K562 (cell line): ENCODE results near the gene PQBP1. TPM values are rescaled to one million over a fixed set of nuclear protein-coding genes. Genes with fewer than 3 reads are reported as not detected.

ENCODE experiments used
- ATAC-seq: fragments of 200-7000 bp; cut with Tn5 transposase; 3 replicates; pipeline ENCODE4 v1.9.1; 2020; ENCODE audit warnings: moderate library complexity
- BruUV-seq: library from RNA; stranded (reverse); fragments of 400-500 nt; replicated peaks from 2 replicates; lab custom pipeline; 2021; lab: Mats Ljungman, UMichigan
- CTCF ChIA-PET: fragments of 300-600 bp; formaldehyde crosslinking; extraction: SDS; loops from one replicate; lab custom pipeline; 2021; ENCODE audit warnings: low intra/inter-chr PET ratio; lab: Yijun Ruan, JAX
- POLR2A ChIA-PET: fragments of 300-600, 350-650 bp; sonication (Branson Sonifier 250); formaldehyde crosslinking; extraction: SDS; loops from one replicate; lab custom pipeline; 2021; ENCODE audit warnings: antibody characterized with exemption, inconsistent platforms; lab: Yijun Ruan, JAX
- DNase-seq, 4 experiments: peaks; one replicate each; pipeline versions ENCODE4 v3.0.0 to v3.0.0-alpha.2; 2011 to 2018; ENCODE audit warnings: low spot score in 3 of 4, mixed read lengths in 3 of 4; ENCODE audit errors: extremely low read depth in 1 of 4
- FAIRE-seq: peaks from 2 replicates; lab custom pipeline; 2011; peaks lifted over from hg19 to GRCh38; lab: Jason Lieb, UNC
- H2AFZ ChIP-seq: 2 replicates; pipeline ENCODE4 v1.6.0; 2011; ENCODE audit warnings: low read depth, low read length, control low read depth, inconsistent platforms
- H3K27ac ChIP-seq: fragments of 200-600 bp; 3 replicates; pipeline ENCODE4 v1.8.0; 2011; ENCODE audit warnings: low read depth, mild to moderate bottlenecking, control low read depth, inconsistent platforms, low read length, moderate library complexity, mixed read lengths; ENCODE audit errors: extremely low read depth
- H3K27me3 ChIP-seq, 2 experiments: fragments of 300-600 bp in 1 of 2; 2 replicates in 1 of 2; 3 replicates in 1 of 2; pipeline versions ENCODE4 v1.6.0 to v1.8.0; 2011; ENCODE audit warnings: inconsistent platforms in 2 of 2, low read length in 2 of 2, mild to moderate bottlenecking in 1 of 2, mixed read lengths in 1 of 2, moderate library complexity in 1 of 2; ENCODE audit not compliant: control insufficient read depth in 2 of 2, insufficient read depth in 2 of 2
- H3K36me3 ChIP-seq: fragments of 300-600 bp; 3 replicates; pipeline ENCODE4 v1.8.0; 2011; ENCODE audit warnings: mild to moderate bottlenecking, low read length, inconsistent platforms; ENCODE audit not compliant: control insufficient read depth, insufficient read depth
- H3K4me1 ChIP-seq, 2 experiments: fragments of 200-600 bp in 1 of 2; replicated peaks in 1 of 2; 2 replicates in 1 of 2; 3 replicates in 1 of 2; pipeline versions ENCODE4 v1.5.1 to v1.8.0; 2011; ENCODE audit warnings: inconsistent platforms in 2 of 2, low read length in 2 of 2, mild to moderate bottlenecking in 1 of 2, mixed read lengths in 1 of 2, moderate library complexity in 1 of 2; ENCODE audit not compliant: control insufficient read depth in 2 of 2, insufficient read depth in 2 of 2
- H3K4me2 ChIP-seq: 2 replicates; pipeline ENCODE4 v1.6.1; 2011; ENCODE audit warnings: low read length, control low read depth, inconsistent platforms, mixed read lengths; ENCODE audit not compliant: insufficient read depth
- H3K4me3 ChIP-seq: fragments of 200-600 bp; sonication (generic), shearing (Covaris generic); 2 replicates; pipeline ENCODE4 v1.5.1; 2016; ENCODE audit warnings: control low read depth, inconsistent platforms
- H3K79me2 ChIP-seq: fragments of 200-600 bp; 3 replicates; pipeline ENCODE4 v1.8.0; 2011; ENCODE audit warnings: low read length, inconsistent platforms; ENCODE audit not compliant: control insufficient read depth, insufficient read depth
- H3K9ac ChIP-seq, 2 experiments: 2 replicates each; pipeline versions ENCODE4 v1.6.0 to v1.6.1; 2011; ENCODE audit warnings: low read depth in 2 of 2, low read length in 2 of 2, control low read depth in 1 of 2, inconsistent platforms in 1 of 2, mild to moderate bottlenecking in 1 of 2, mixed read lengths in 1 of 2; ENCODE audit not compliant: insufficient read depth in 1 of 2
- H3K9me1 ChIP-seq: one replicate; pipeline ENCODE4 v1.6.0; 2011; ENCODE audit warnings: inconsistent platforms, mild to moderate bottlenecking, low read length, moderate library complexity; ENCODE audit not compliant: control insufficient read depth, insufficient read depth
- H3K9me3 ChIP-seq: replicated peaks from 2 replicates; pipeline ENCODE4 v1.5.1; 2011; ENCODE audit warnings: low read depth, low read length, inconsistent platforms; ENCODE audit not compliant: control insufficient read depth, insufficient read depth
- H4K20me1 ChIP-seq: replicated peaks from 2 replicates; pipeline ENCODE4 v1.6.1; 2011; ENCODE audit warnings: low read length, inconsistent platforms, mixed read lengths; ENCODE audit not compliant: control insufficient read depth, insufficient read depth
- BACH1 ChIP-seq: fragments of 200-800 bp; sonication (Bioruptor generic); IDR thresholded peaks from 2 replicates; pipeline ENCODE4 v1.6.1; 2016; ENCODE audit warnings: missing genetic modification characterization, missing compliant biosample characterization
- DEAF1 ChIP-seq: fragments of 450-650 bp; formaldehyde crosslinking; IDR thresholded peaks from 2 replicates; pipeline ENCODE4 v1.4.0; 2020; ENCODE audit warnings: mild to moderate bottlenecking, moderate library complexity
- HLTF ChIP-seq: fragments of 450-650 bp; IDR thresholded peaks from 2 replicates; pipeline ENCODE4 v1.6.1; 2016
- JUN ChIP-seq, 2 experiments: sonication (generic) in 1 of 2; formaldehyde crosslinking in 1 of 2; IDR thresholded peaks; 2 replicates each; pipeline versions ENCODE4 v1.6.1 to v1.8.0; 2012 to 2022; ENCODE audit warnings: borderline replicate concordance in 2 of 2, mild to moderate bottlenecking in 2 of 2, improper control_type of control experiment in 1 of 2, low read depth in 1 of 2, low read length in 1 of 2, missing genetic modification reagents in 1 of 2
- MAFG ChIP-seq: fragments of 450-650 bp; conservative IDR thresholded peaks from 2 replicates; pipeline ENCODE4 v1.6.1; 2016; ENCODE audit warnings: missing genetic modification characterization, missing compliant biosample characterization
- MIER1 ChIP-seq: fragments of 450-650 bp; IDR thresholded peaks from 2 replicates; pipeline ENCODE4 v1.6.1; 2016; ENCODE audit warnings: antibody characterized with exemption, mild to moderate bottlenecking, low read depth
- PCBP2 ChIP-seq: fragments of 200-400 bp; formaldehyde crosslinking; IDR thresholded peaks from 2 replicates; pipeline ENCODE4 v1.6.1; 2018; ENCODE audit warnings: low read length, low read depth, mild to moderate bottlenecking, moderate library complexity; ENCODE audit not compliant: poor library complexity, severe bottlenecking
- PHB ChIP-seq: fragments of 250-450 bp; sonication (Bioruptor Pico); IDR thresholded peaks from 2 replicates; pipeline ENCODE4 v1.5.0; 2021
- SIN3A ChIP-seq, 2 experiments: fragments of 150-350 bp in 1 of 2; IDR thresholded peaks; 2 replicates each; pipeline ENCODE4 v1.6.1; 2011 to 2016; ENCODE audit warnings: borderline replicate concordance in 2 of 2, low read depth in 2 of 2, low read length in 2 of 2, mild to moderate bottlenecking in 2 of 2, moderate library complexity in 2 of 2; ENCODE audit not compliant: control insufficient read depth in 1 of 2
- SIN3B ChIP-seq: fragments of 450-650 bp; IDR thresholded peaks from 2 replicates; pipeline ENCODE4 v1.6.1; 2017; ENCODE audit warnings: low read depth, mild to moderate bottlenecking, moderate library complexity
- TFE3 ChIP-seq: fragments of 450-650 bp; formaldehyde crosslinking; IDR thresholded peaks from 2 replicates; pipeline ENCODE4 v1.4.0; 2020; ENCODE audit warnings: mild to moderate bottlenecking, mixed read lengths
- THAP7 ChIP-seq: fragments of 250-450 bp; sonication (Bioruptor Pico); IDR thresholded peaks from 2 replicates; pipeline ENCODE4 v1.5.0; 2021
- ZNF212 ChIP-seq: fragments of 450-650 bp; formaldehyde crosslinking; IDR thresholded peaks from 2 replicates; pipeline ENCODE4 v1.4.0; 2020; ENCODE audit warnings: mild to moderate bottlenecking
- WGBS: fragments of 100-300 bp; shearing (Covaris generic); methylation state at CpG from one replicate; pipeline ENCODE4 v1.1.6; 2016; ENCODE audit warnings: low coverage, mixed read lengths; ENCODE audit not compliant: insufficient coverage; ENCODE audit errors: missing lambda C conversion rate; 5-methylcytosine and 5-hydroxymethylcytosine counted together
- in situ Hi-C: fragments of 300-500 bp; cut with MboI; formaldehyde crosslinking; loops from 4 replicates; pipeline ENCODE4 v1.15.0; 2018; ENCODE audit warnings: inconsistent platforms, mixed read lengths
- intact Hi-C: fragments of 100-400 bp; cut with micrococcal nuclease; formaldehyde crosslinking; loops from 2 replicates; pipeline ENCODE4 v1.14.2; 2022
- polyA plus RNA-seq, 8 experiments: library from polyadenylated mRNA; depleted of rRNA in 4 of 8; stranded (reverse) in 5 of 8; unstranded in 3 of 8; fragments of >200 nt; fragmentation: Nextera tagmentation in 2 of 8; fragmentation: Illumina TruSeq in 1 of 8; extraction: Ambion mirVana in 2 of 8; extraction: Trizol in 1 of 8; gene quantifications; 2 replicates each; pipeline versions ENCODE4 v1.2.1 to v1.2.3, GENCODE V29; 2011 to 2014; ENCODE audit warnings: inconsistent platforms in 1 of 8, missing spikeins in 1 of 8
- total RNA-seq, 7 experiments: library from RNA; depleted of rRNA in 6 of 7; stranded (reverse); fragments of >200 nt in 6 of 7; fragmentation: Illumina TruSeq in 2 of 7; extraction: Trizol in 2 of 7; gene quantifications; 2 replicates each; pipeline versions ENCODE4 v1.2.1 to v1.2.3, GENCODE V29; 2011 to 2021; ENCODE audit warnings: low replicate concordance in 1 of 7

The PQBP1 gene
- total and polyA plus RNA-seq, 9 of the 15 experiments (the other 6 are each of a cell fraction or from before 2014, with no cell fraction given), result 41.3 to 262 (median 112) TPM

- peaks cover 19 to 26% of the 10 kb centered on the region in 2 experiments for H3K4me1 ChIP-seq
- peaks cover 6% of the 10 kb centered on the region; the same call in 1 of the 2 replicates for H4K20me1 ChIP-seq
- ChIA-PET POLR2A (interaction anchor here (0.9 kb wide), 1 partner anchor 11 kb away, joined by 3 read pairs; the partner anchor contains the start of genes PQBP1 and TIMM17B), CTCF (no interaction called here)
- ATAC-seq, result no peak
- H3K9me1 ChIP-seq, result no peaks in the 10 kb centered on the region
- H3K36me3 ChIP-seq, result peaks cover 63% of the 10 kb centered on the region; the same call in 2 of the 3 replicates
- H3K27ac ChIP-seq, result no peak overlapping the region
- FAIRE-seq, result no peak
- H3K27me3 ChIP-seq, result no peaks in the 10 kb centered on the region
- H3K4me3 ChIP-seq, result no peak overlapping the region
- peaks cover 21% of the 10 kb centered on the region for H3K79me2 ChIP-seq
- intact Hi-C loops, result no loop called here
- DNase-seq, result no peak
- no TSS peak for BruUV-seq
- WGBS, result 76% methylated on average over 1 of the region's 1 CpG
- H3K9me3 ChIP-seq, result no peaks in the 10 kb centered on the region
- no peak overlapping the region for H3K4me2 ChIP-seq
- TF ChIP-seq JUN (IDR thresholded peaks at IDR 0.05; ENCODE audit: borderline replicate concordance, low read depth, low read length) (no peak), JUN (CRISPR knock-in tag; IDR thresholded peaks at IDR 0.05; ENCODE audit: borderline replicate concordance) (no peak), ZNF212 (no peak), TFE3 (no peak), HLTF (no peak), THAP7 (no peak), MAFG (tag) (no peak), SIN3A (IDR thresholded peaks at IDR 0.05; ENCODE audit: borderline replicate concordance in 2 of 2, control insufficient read depth in 1 of 2, low read depth in 2 of 2, low read length in 2 of 2) (no peak), SIN3B (no peak), PHB (no peak), MIER1 (no peak), BACH1 (tag) (no peak), PCBP2 (no peak), DEAF1 (no peak)
- in situ Hi-C loops, result no loop called here
- H2AFZ ChIP-seq, result no peak overlapping the region
- no peak overlapping the region for H3K9ac ChIP-seq
Observed at GRCh38 chrX:48908600-48908999, 10.9 kb downstream of the PQBP1 start.
